HG03103 (cell line): Measurements from ENCODE around the gene RPTOR.

Experiments used
- ATAC-seq: cut with Tn5 transposase; IDR thresholded peaks from one replicate; pipeline ENCODE4 v1.9.1; 2021; ENCODE audit warnings: low read depth; ENCODE audit not compliant: unreplicated experiment

The RPTOR gene

DNA sequence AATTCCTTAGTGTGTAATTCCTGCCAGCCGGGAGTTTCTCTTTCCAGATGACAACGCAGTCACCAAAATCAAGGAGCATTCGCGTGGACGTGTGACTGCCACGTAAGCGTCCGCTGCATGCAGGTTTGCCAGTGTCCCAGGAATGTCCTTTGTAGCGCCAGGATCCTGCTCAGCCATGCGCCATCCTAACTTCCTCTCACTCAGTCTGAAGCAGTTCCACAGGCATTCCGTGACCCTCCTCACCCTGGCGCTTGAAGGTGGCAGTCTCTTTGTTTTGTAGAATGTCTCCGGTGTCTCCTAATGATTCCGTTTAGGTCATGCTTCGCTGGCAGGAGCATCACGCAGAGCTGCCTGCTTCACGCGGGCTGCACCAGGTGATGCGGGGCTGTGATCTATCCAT, 88.6 kb downstream of the RPTOR start:
- ATAC-seq = no peak

GRCh38 chr17:80633994-80634566, 89.4 kb downstream of the RPTOR start:
- no peak for ATAC-seq

- ATAC-seq = no peak
Observed at GRCh38 chr17:80636361-80637018, 91.9 kb downstream of the RPTOR start.

DNA sequence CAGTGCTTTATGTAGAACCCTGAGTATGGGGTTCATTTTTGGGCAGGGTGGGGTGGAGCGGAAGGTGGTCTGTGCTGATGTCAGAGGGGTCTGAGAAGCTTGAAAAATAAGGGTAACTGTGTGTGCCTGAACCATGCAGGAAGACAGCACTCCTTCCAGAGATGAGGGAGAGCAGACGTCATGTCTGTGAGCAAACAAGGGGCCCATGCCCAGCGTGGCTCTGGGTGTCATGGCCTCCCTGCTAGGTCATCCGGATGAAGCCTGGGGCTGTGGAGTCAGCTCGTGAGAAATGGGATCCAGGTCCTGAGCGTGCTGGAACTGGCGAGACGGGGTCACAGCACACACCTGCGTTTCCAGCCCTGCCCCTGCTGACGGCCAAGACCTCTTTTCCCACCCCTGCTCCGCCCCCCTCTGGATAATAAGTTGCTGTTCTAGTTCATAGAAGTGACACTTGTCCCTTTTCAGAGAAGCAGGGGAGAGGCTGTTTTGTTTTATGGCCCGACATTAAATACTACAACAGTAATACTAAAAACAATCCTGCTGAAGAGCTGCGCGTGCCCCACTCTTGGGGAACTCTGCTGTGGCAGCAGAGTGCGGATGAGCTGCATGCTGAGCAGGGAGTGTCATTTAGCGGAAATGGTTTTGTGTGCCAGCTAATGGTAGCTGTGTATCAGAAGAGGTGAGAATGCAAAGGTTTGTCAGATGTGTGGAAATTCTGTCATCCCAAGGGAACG, 92.6 kb downstream of the RPTOR start:
- no peak for ATAC-seq

- ATAC-seq = no peak
Observed at GRCh38 chr17:80639658-80640057, 95.0 kb downstream of the RPTOR start.

DNA sequence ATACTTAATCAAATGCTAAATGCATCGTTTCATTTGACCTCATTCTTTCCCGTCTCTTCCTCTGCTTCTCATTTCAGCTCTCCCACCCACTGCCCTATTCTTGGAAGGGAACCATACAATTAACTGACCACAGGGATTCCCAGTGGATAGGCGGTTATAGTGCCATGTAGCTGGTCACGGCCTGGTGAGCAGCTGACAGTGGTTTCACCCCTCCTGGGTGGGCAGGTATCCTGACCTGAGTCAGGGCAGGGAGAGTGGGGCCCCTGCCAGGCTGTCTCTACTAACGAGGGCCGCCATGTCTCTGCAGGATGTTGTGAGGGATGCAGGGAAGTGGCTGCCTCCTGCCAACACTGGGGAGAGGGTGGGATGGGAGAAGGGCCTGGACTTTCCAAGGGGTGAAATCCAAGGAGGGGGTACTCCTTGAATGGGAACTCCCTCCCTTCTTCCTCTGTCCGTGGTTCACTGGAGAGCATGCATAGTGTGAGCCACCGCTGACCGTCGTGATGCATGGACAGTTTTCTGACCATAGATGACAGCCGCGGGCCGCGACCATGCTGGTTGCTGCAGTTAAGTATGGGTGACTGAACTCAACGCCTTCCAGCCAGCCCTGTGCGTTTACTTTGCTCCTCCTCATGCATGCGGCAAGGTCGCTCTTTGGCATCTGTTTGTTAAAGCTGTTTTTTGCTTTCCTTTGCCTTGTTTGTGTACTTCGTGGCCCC, 95.9 kb downstream of the RPTOR start:
- ATAC-seq = no peak

DNA sequence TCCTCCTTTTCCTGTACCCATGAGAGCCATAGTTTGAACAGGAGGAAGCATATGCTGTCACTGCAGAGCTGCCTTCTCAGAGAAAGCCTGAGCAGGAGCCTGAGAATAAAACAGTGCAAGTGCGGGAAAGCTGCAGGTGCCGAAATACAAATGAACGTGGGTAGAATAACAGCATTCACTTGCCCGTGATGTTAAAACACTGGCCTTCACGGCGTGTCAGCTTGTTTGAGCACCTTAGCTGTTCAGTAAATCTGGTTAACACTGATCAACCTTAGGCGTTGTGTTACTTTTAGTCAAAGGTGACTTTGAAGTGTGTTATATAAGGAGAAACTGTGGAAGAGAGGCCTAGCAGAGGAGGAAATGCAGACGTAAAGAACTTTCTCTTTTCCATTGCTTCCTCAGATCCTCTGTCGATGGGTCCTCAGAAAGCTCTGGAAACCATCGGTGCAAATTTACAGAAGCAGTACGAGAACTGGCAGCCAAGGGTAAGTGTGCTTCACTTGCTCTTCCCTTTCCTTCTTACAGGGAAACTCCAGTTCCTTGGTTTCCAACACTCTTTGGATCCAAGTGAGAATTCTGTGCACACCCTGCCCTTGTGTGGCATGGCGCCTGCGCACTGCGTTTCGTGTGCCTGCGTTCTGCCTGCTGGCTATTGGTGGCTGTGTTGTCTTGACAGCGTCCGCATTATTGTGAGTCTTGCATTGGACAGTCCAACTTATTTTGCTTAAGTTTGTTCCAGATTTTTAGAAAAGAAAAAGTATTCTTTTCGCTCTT, 98.9 kb downstream of the RPTOR start:
- no peak for ATAC-seq

DNA sequence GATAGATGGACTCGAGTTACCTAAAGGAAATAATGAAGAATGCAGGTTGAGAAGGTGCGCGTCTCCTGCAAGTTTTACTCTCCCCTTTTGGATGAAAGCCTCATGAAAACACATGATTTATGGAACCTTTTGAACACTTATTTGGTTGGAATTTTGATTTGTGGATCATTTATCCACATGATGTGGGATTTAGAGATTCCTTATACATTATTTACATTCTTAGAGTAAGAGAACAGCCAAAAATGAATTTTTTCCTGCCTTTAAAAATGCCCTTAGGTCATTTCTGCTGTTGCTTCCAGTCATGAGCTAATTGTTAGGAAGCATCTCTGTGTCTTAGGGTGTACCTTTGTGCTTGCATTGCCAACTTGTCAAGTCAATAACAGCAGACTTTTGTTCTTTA, 99.9 kb downstream of the RPTOR start:
- ATAC-seq = no peak

- no peak for ATAC-seq
Observed at GRCh38 chr17:80645706-80646325, 101.2 kb downstream of the RPTOR start.

- no peak for ATAC-seq
Observed at GRCh38 chr17:80646328-80646727, 101.7 kb downstream of the RPTOR start.

DNA sequence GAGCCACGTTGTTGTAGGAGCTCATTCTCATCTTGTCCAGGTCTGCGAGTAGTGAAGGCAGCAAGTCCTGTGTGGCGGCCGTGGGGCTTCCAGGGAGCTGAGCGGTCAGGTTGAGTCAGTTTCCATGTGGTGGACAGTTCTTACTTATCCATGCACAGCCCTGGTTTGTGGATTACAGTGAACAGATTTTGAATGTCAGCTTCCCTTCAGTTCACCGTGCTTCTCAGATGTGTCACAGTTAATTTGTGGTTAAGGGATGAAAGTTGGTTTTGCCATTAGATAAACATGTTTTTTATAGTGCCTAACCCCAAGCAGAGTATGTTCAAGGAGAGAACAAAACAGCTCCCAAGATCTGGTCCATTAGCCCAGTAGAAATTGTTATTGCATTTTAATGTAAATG, 103.1 kb downstream of the RPTOR start:
- no peak for ATAC-seq

DNA sequence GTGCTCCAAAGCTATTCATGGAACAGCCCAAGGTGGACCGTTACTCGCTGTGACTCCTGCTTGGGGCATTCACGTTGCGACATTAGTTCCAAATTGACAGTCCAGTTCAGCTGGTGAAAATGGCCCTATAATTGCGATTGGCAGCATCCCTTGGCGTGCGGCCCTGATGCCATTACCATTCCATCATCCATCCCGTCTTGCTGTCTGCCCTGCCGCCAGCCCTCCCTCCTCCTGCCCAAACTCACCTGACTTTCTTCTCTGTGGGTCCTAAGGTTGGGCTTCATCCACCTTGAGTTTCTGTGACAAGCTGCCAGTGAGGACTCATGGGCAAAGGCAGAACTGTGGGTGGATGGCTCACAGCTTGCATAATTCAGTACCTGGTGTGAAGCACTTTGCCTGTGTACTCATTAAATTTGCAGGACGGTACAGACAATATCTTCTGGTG, 104.6 kb downstream of the RPTOR start:
- ATAC-seq = no peak

DNA sequence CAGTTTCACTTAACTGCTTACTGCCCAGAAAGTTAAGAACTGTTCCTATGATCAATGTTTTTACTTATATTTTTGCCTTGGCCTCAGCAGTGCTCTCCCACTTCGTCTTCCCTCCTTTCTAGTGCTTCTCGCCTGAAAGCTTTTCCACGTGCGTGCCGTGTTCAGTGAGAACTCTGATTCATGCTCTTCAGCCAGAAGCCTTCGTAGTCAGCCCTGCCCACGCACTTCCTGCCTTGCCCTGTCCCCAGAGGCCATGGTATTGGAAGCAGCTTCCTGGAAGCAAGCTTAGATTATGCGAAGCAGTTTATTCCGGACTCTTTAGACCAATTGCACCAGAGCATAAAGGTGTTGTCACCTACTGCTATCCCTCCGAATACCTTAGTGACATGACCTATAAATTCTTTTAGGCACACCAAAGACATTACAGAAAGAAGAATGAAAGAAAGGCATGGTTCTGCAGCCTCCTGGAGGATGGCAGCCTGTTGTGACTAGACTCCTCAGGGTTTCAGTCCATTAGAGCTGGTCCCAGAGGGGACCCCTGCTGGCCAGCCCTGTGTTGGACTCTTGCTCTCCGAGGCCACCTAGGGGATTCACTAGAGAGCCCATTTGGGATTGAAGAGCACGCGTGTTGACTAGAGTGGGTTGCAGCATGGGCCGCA, 105.2 kb downstream of the RPTOR start:
- no peak for ATAC-seq

DNA sequence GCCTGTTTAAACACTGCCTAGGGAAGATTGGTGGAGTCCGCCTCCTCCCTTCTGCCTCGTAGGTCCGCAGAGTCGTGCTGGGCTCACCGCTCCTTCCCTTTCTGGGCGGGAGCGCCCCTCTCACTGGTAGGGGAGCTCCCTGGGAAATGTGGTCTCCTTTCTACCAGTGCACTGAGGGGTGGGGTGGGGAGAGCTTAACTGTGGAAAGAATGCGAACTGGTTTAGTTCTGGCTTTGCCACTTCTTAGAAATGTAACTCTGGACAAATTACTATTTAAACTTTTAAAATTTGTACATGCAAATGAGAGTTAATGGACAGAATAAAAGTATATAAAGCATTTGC, 105.7 kb downstream of the RPTOR start:
- no peak for ATAC-seq

- ATAC-seq = no peak
Observed at GRCh38 chr17:80650751-80651518, 106.3 kb downstream of the RPTOR start.

- no peak for ATAC-seq
Observed at GRCh38 chr17:80652756-80653330, 108.2 kb downstream of the RPTOR start.

DNA sequence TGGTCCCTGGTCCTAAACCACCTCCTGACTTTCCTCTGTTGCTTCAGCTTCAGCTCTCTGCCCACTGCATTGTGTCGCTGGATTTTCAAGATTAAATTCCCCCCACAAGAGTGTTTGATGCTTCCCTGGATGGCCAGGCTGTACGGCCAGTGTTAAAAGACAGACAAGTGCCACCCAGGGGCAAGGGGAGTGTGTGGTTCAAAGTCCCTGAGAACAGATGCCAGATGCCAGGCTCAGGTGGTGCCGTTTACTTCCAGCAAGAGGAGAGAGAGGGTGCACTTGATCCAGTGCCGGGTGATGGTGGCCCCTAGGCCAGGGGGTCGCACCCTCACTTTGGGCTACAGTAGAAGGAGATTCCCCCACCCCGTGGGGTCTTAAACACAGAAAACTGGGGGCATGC, 109.2 kb downstream of the RPTOR start:
- no peak for ATAC-seq

DNA sequence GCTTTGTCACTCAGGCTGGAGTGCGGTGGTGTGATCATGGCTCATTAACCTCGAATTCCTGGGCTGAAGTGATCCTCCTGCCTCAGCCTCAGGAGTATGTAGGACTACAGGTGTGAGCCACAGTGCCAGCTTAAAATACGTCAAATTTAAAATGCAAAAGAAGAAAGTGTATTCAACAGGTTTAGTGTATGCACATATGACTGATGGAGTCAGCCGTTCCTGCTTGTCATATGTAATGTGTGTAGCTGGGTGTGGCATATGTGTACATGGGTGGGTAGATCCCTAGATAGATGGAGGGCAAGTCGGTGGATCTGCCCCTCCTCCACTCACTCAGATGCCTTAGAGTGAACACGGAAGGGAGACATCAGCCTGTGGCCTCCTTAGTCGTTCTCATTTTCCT, 111.0 kb downstream of the RPTOR start:
- no peak for ATAC-seq

DNA sequence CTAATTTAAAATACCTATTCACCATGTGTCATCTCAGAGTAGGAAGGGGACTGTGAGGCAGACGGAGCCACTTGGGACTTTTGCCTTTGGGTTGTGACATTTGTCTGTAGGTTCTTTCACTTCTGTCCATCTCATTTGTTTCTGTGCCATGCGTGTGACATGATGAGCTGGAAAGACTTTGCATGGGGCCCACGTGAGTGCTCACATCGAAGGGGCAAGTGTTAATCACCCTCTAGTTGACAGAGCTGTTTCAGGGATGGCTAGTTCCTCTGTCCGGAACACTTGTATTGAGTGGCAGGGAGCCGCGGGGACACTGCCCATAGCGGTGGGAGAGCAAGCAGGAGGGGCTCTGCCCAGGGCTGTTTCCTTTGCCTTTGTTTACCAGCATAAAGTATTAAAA, 112.0 kb downstream of the RPTOR start:
- no peak for ATAC-seq
